Gastrocnemius medialis (tissue), 4 donors: ENCODE measurements around the gene KRTAP16-1. TPM values are rescaled to one million over a fixed set of nuclear protein-coding genes. Genes with fewer than 3 reads are reported as not detected.
"Not testable (repeated sequence)": the region's sequence is repeated elsewhere in the genome, so short reads cannot be mapped to it uniquely, and the experiment has no call there.

ENCODE experiments used
- ATAC-seq, 2 donors: fragments of 150-250 bp; one replicate each; pipeline ENCODE4 v1.9.1; 2016
- DNase-seq, 2 donors: peaks; one replicate each; pipeline ENCODE4 v3.0.0-alpha.2; 2019
- H3K27ac ChIP-seq, 4 donors: fragments of 200-600 bp; sonication (generic); 1 replicate in 1 of 4; 2 replicates in 3 of 4; pipeline ENCODE4 v1.5.1; 2016 to 2018; ENCODE audit warnings: mild to moderate bottlenecking in 2 of 4, moderate library complexity in 1 of 4
- H3K27me3 ChIP-seq, 3 donors: fragments of 200-600 bp; sonication (generic) in 2 of 3; 1 replicate in 1 of 3; 2 replicates in 2 of 3; pipeline versions ENCODE4 v1.5.1 to v1.6.0; 2016 to 2019; ENCODE audit warnings: mild to moderate bottlenecking in 1 of 3, moderate library complexity in 1 of 3
- H3K36me3 ChIP-seq, 2 donors: fragments of 200-600 bp; sonication (generic) in 1 of 2; one replicate each; pipeline ENCODE4 v1.5.1; 2017 to 2018
- H3K4me1 ChIP-seq, 2 donors: fragments of 200-600 bp; sonication (generic) in 1 of 2; one replicate each; pipeline ENCODE4 v1.5.1; 2016 to 2017; ENCODE audit warnings: mild to moderate bottlenecking in 2 of 2
- H3K4me3 ChIP-seq, 4 donors: fragments of 200-600 bp; sonication (generic) in 3 of 4; 1 replicate in 1 of 4; 2 replicates in 3 of 4; pipeline ENCODE4 v1.5.1; 2016 to 2019; ENCODE audit warnings: mild to moderate bottlenecking in 2 of 4
- H3K9me3 ChIP-seq, 3 donors: fragments of 200-600 bp; sonication (generic) in 2 of 3; 1 replicate in 1 of 3; 2 replicates in 2 of 3; pipeline ENCODE4 v1.5.1; 2016 to 2019
- CTCF ChIP-seq, 5 experiments: fragments of 450-650 bp in 3 of 5; fragments of 200-600 bp in 2 of 5; sonication (generic) in 2 of 5; IDR thresholded peaks in 4 of 5; conservative IDR thresholded peaks in 1 of 5; 1 replicate in 4 of 5; 2 replicates in 1 of 5; pipeline ENCODE4 v1.5.1; 2016 to 2019; ENCODE audit warnings: antibody characterized with exemption in 5 of 5, mild to moderate bottlenecking in 3 of 5, moderate library complexity in 3 of 5
- POLR2A ChIP-seq, 2 donors: fragments of 450-650 bp; IDR thresholded peaks; one replicate each; pipeline ENCODE4 v1.6.1; 2017; ENCODE audit warnings: antibody characterized with exemption in 2 of 2, mild to moderate bottlenecking in 2 of 2, moderate library complexity in 2 of 2
- in situ Hi-C, 4 donors: fragments of 200-750 bp; cut with MboI; loops; one replicate each; pipeline versions ENCODE4 v1.15.0 to v1.8.0; 2017; ENCODE audit warnings: low sequenced_read_pairs in 4 of 4
- intact Hi-C: fragments of 100-400 bp; cut with DNase I; formaldehyde crosslinking; loops from one replicate; pipeline ENCODE4 v1.15.1; 2023; ENCODE audit warnings: low total_unique reads
- total RNA-seq, 4 donors: library from RNA; depleted of rRNA; stranded (reverse); fragments of >200 nt; gene quantifications; one replicate each; pipeline versions ENCODE4 v1.1.0 to v1.2.3, GENCODE V29; 2016

Gene KRTAP16-1
- total RNA-seq, 4 donors from 2014 or later, result not detected

- no peaks in the 10 kb centered on the region for H3K36me3 ChIP-seq
- H3K9me3 ChIP-seq, result no peaks in the 10 kb centered on the region
- no peak overlapping the region for H3K4me3 ChIP-seq
- peaks cover 0 to 3% (median 0%) of the 10 kb centered on the region in 3 donors for H3K27me3 ChIP-seq
- TF ChIP-seq CTCF (IDR thresholded peaks at IDR 0.05 in 4 of 5, conservative IDR thresholded peaks at IDR 0.05 in 1 of 5), result no peak
- TF ChIP-seq POLR2A (IDR thresholded peaks at IDR 0.05), result no peak
- no peaks in the 10 kb centered on the region for H3K4me1 ChIP-seq
- DNase-seq (no peak), ATAC-seq (no peak)
- intact Hi-C loops, result no loop called here
- no peak overlapping the region for H3K27ac ChIP-seq
- in situ Hi-C loops, result loop anchor here in 1 of 4 donors (25.0 kb wide), 1 partner anchor 110 kb away; the partner anchor contains the start of genes KRTAP4-3 and KRTAP4-4
These were observed 37.3 kb downstream of the KRTAP16-1 start for GRCh38 chr17:41271858-41272257.

GRCh38 chr17:41271323-41271722 lies 37.8 kb downstream of the KRTAP16-1 start:
- H3K27ac ChIP-seq, ATAC-seq, H3K36me3 ChIP-seq, H3K9me3 ChIP-seq, intact Hi-C loops, DNase-seq, H3K4me3 ChIP-seq, H3K4me1 ChIP-seq, H3K27me3 ChIP-seq: not testable (repeated sequence)
- in situ Hi-C loops, result loop anchor here in 1 of 4 donors (25.0 kb wide), 1 partner anchor 109 kb away; the partner anchor contains the start of genes KRTAP4-3 and KRTAP4-4

GRCh38 chr17:41267711-41268110 lies 41.4 kb downstream of the KRTAP16-1 start:
- no peak for TF ChIP-seq POLR2A (IDR thresholded peaks at IDR 0.05)
- TF ChIP-seq CTCF (IDR thresholded peaks at IDR 0.05 in 4 of 5, conservative IDR thresholded peaks at IDR 0.05 in 1 of 5), result no peak
- H3K27me3 ChIP-seq, result no peaks in the 10 kb centered on the region
- H3K27ac ChIP-seq, result no peak overlapping the region
- no peaks in the 10 kb centered on the region for H3K36me3 ChIP-seq
- H3K9me3 ChIP-seq, result no peaks in the 10 kb centered on the region
- DNase-seq (no peak), ATAC-seq (no peak)
- H3K4me1 ChIP-seq, result no peaks in the 10 kb centered on the region
- no peak overlapping the region for H3K4me3 ChIP-seq
- in situ Hi-C loops (loop anchor here in 1 of 4 donors (25.0 kb wide), 1 partner anchor 105 kb away; the partner anchor contains the start of genes KRTAP4-3 and KRTAP4-4), intact Hi-C loops (no loop called here)

GRCh38 chr17:41265078-41265477 lies 44.0 kb downstream of the KRTAP16-1 start, which contains the start of gene KRTAP9-6:
TSS of gene KRTAP9-6 (plus strand) at chr17:41265378. CDS start at chr17:41265378, 0 bp downstream.
- Histone ChIP-seq H3K9me3 (no peaks in the 10 kb centered on the region), H3K27me3 (peaks cover 0 to 3% (median 0%) of the 10 kb centered on the region in 3 donors), H3K27ac (no peak within 1 kb of the TSS), H3K36me3 (no peaks in the 10 kb centered on the region), H3K4me3 (no peak within 1 kb of the TSS), H3K4me1 (no peaks in the 10 kb centered on the region)
- DNase-seq (no peak), ATAC-seq (no peak)
- intact Hi-C loops (no loop called here), in situ Hi-C loops (loop anchor here in 1 of 4 donors (25.0 kb wide), 1 partner anchor 103 kb away; the partner anchor contains the start of genes KRTAP4-3 and KRTAP4-4)
- no peak for TF ChIP-seq POLR2A (IDR thresholded peaks at IDR 0.05)
- TF ChIP-seq CTCF (IDR thresholded peaks at IDR 0.05 in 4 of 5, conservative IDR thresholded peaks at IDR 0.05 in 1 of 5), result no peak

- ATAC-seq (no peak), DNase-seq (no peak)
- Histone ChIP-seq H3K27me3 (peaks cover 0 to 3% (median 0%) of the 10 kb centered on the region in 3 donors), H3K4me1 (no peaks in the 10 kb centered on the region), H3K27ac (no peak overlapping the region), H3K36me3 (no peaks in the 10 kb centered on the region), H3K4me3 (no peak overlapping the region), H3K9me3 (no peaks in the 10 kb centered on the region)
- intact Hi-C loops (no loop called here), in situ Hi-C loops (loop anchor here in 1 of 4 donors (25.0 kb wide), 1 partner anchor 102 kb away; the partner anchor contains the start of genes KRTAP4-3 and KRTAP4-4)
- TF ChIP-seq POLR2A (IDR thresholded peaks at IDR 0.05), result no peak
These were observed 44.5 kb downstream of the KRTAP16-1 start for GRCh38 chr17:41264599-41264998.
